ENCODE data around the gene JMJD4.

GRCh38 chr1:227748496-227749182 is 13.5 kb upstream of the JMJD4 start:
- no peak for TF ChIP-seq CTCF (IDR thresholded peaks at IDR 0.05; ENCODE audit: low read length)
- no peak for TF ChIP-seq EZH2 (optimal IDR thresholded peaks at IDR 0.05; ENCODE audit: low read depth, low read length)
- no peak for TF ChIP-seq EZH2phosphoT487 (IDR thresholded peaks at IDR 0.05; ENCODE audit: low read length)

Data from MM.1S (cell line).